GM18526 (cell line): ENCODE data around the gene WDR3.

Source experiments
- POLR2A ChIP-seq: IDR thresholded peaks from 3 replicates; pipeline ENCODE4 v1.6.1; 2011; ENCODE audit not compliant: insufficient read length; ENCODE audit errors: extremely low read depth

WDR3 gene

GRCh38 chr1:118007391-118007790 is 77.9 kb downstream of the WDR3 start:
- TF ChIP-seq POLR2A: no peak

GRCh38 chr1:118008011-118008410 is 78.5 kb downstream of the WDR3 start:
- TF ChIP-seq POLR2A: no peak

DNA sequence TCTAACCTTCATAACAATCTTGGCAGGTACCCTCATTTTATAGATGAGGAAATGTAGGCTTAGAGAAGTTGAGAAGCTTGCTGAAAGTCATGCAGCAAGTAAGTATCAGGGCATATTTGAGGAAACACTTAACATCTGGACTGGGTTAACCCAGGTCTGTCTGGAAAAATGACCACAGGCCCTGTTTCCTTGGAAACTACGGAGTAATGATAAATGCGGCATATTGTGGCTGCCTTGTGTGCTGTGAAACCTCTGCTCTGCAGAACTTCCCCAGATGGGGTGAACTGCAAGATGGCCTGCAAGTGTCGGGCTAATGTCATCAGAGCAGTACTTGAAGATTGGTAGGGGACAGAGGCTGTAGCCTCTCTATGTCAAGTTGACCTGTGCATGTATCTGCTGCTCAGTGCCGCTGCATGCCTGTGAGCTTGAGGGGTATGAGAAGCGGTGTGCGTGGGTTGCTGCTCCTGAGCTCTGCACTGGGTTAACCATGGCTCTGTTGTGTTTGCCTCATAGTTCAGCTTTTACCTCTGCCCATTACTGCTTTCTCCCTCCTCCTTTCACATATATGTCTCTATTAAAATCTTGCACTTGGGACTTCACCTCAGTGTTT is 83.1 kb downstream of the WDR3 start:
- TF ChIP-seq POLR2A: no peak

GRCh38 chr1:118013336-118013735 is 83.8 kb downstream of the WDR3 start:
- TF ChIP-seq POLR2A: no peak

DNA sequence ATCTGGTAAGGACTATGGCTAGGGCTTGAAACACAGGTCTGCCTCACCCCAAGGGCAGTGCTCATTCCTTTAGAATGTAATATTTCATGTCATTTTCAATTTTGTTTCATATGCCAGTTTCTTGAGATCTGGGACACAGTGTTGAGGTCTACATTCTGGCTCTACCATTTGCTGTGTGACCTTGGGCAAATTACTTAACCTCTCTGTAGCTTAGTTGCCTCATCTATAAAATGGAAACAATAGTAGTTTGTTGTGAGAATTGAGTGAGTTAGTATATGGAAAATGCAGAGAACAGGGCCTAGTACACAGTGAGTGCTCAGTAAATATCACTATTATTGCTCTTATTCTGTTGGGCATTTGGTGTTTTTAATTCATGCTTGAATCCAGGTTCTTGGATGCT is 84.4 kb downstream of the WDR3 start:
- TF ChIP-seq POLR2A: no peak
